ENCODE results near the gene SLC26A2. TPM values are rescaled to one million over a fixed set of nuclear protein-coding genes. Genes with fewer than 3 reads are reported as not detected.

Gene SLC26A2
- total and polyA plus RNA-seq, 2 donors (not counting 1 experiment from before 2014, with no cell fraction given), result 2.1 to 13.2 TPM

GRCh38 chr5:149953436-149954121 is 7.0 kb upstream of the SLC26A2 start:
- ATAC-seq (ENCODE audit: low read depth) (no peak), DNase-seq (no peak)
- no peak overlapping the region for H2AFZ ChIP-seq (ENCODE audit: insufficient read depth, low read depth, low read length, poor library complexity, severe bottlenecking)
- no peaks in the 10 kb centered on the region for H4K20me1 ChIP-seq (ENCODE audit: control insufficient read depth, insufficient read depth, low read length, poor library complexity, severe bottlenecking)
- H3K27me3 ChIP-seq (replicated peaks in 1 of 4; ENCODE audit: control extremely low read depth in 1 of 4, control insufficient read depth in 3 of 4, insufficient read depth in 4 of 4, low read length in 3 of 4), result peaks cover 0 to 6% (median 0%) of the 10 kb centered on the region in 4 experiments
- ChIA-PET POLR2A (no interaction called here), CTCF (no interaction called here)
- 97% methylated on average over 6 of the region's 9 CpGs for WGBS (ENCODE audit: insufficient coverage)
- Mint-ChIP-seq H3K27me3 (peaks cover 16% of the 10 kb centered on the region), H3K4me1 (no peaks in the 10 kb centered on the region), H3K27ac (no peak overlapping the region), H3K9me3 (ENCODE audit: insufficient read depth) (no peaks in the 10 kb centered on the region), H3K4me3 (no peak overlapping the region)
- no peak overlapping the region for H3K9ac ChIP-seq (ENCODE audit: low read length)
- H3K9me3 ChIP-seq (ENCODE audit: control extremely low read depth in 1 of 3, control insufficient read depth in 2 of 3, insufficient read depth in 1 of 3, low read length in 2 of 3), result no peaks in the 10 kb centered on the region
- H3K79me2 ChIP-seq (ENCODE audit: control insufficient read depth, insufficient read depth, low read length), result no peaks in the 10 kb centered on the region
- intact Hi-C loops (cut with micrococcal nuclease), result no loop called here
- H3K27ac ChIP-seq (ENCODE audit: low read length in 2 of 2), result no peak overlapping the region
- no peak overlapping the region for H3K4me2 ChIP-seq (replicated peaks; ENCODE audit: low read depth, low read length, poor library complexity, severe bottlenecking)
- no peaks in the 10 kb centered on the region for H3K4me1 ChIP-seq (ENCODE audit: control insufficient read depth in 2 of 2, insufficient read depth in 2 of 2, low read length in 2 of 2)
- no peak overlapping the region for H3K4me3 ChIP-seq (ENCODE audit: control extremely low read depth in 1 of 5, extremely low read depth in 1 of 5, insufficient read depth in 1 of 5, low read depth in 2 of 5, low read length in 4 of 5)
- no peaks in the 10 kb centered on the region for H3K36me3 ChIP-seq (replicated peaks in 1 of 2; ENCODE audit: control extremely low read depth in 1 of 2, control insufficient read depth in 1 of 2, extremely low read depth in 1 of 2, insufficient read depth in 2 of 2, low read length in 1 of 2)
- TF ChIP-seq, protein P1, sequence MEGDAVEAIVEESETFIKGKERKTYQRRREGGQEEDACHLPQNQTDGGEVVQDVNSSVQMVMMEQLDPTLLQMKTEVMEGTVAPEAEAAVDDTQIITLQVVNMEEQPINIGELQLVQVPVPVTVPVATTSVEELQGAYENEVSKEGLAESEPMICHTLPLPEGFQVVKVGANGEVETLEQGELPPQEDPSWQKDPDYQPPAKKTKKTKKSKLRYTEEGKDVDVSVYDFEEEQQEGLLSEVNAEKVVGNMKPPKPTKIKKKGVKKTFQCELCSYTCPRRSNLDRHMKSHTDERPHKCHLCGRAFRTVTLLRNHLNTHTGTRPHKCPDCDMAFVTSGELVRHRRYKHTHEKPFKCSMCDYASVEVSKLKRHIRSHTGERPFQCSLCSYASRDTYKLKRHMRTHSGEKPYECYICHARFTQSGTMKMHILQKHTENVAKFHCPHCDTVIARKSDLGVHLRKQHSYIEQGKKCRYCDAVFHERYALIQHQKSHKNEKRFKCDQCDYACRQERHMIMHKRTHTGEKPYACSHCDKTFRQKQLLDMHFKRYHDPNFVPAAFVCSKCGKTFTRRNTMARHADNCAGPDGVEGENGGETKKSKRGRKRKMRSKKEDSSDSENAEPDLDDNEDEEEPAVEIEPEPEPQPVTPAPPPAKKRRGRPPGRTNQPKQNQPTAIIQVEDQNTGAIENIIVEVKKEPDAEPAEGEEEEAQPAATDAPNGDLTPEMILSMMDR (IDR thresholded peaks at IDR 0.05), result no peak
- no peak for TF ChIP-seq EZH2 (IDR thresholded peaks at IDR 0.05; ENCODE audit: borderline replicate concordance, insufficient read depth, low read depth, low read length, poor library complexity, severe bottlenecking)

GRCh38 chr5:149954798-149955197 is 5.8 kb upstream of the SLC26A2 start:
- no peak overlapping the region for H2AFZ ChIP-seq (ENCODE audit: insufficient read depth, low read depth, low read length, poor library complexity, severe bottlenecking)
- no peak overlapping the region for H3K27ac ChIP-seq (ENCODE audit: low read length in 2 of 2)
- H3K9ac ChIP-seq (ENCODE audit: low read length), result no peak overlapping the region
- no peak for ATAC-seq (ENCODE audit: low read depth)
- H3K4me1 ChIP-seq (ENCODE audit: control insufficient read depth in 2 of 2, insufficient read depth in 2 of 2, low read length in 2 of 2), result peaks cover 8% of the 10 kb centered on the region in 2 donors
- H3K4me3 Mint-ChIP-seq, result no peak overlapping the region
- H3K27me3 Mint-ChIP-seq, result peaks cover 10% of the 10 kb centered on the region
- no peak for TF ChIP-seq EZH2 (IDR thresholded peaks at IDR 0.05; ENCODE audit: borderline replicate concordance, insufficient read depth, low read depth, low read length, poor library complexity, severe bottlenecking)
- TF ChIP-seq, protein P1 (IDR thresholded peaks at IDR 0.05), result no peak
- CTCF ChIA-PET, result no interaction called here
- no peaks in the 10 kb centered on the region for H4K20me1 ChIP-seq (ENCODE audit: control insufficient read depth, insufficient read depth, low read length, poor library complexity, severe bottlenecking)
- H3K27me3 ChIP-seq (replicated peaks in 1 of 4; ENCODE audit: control extremely low read depth in 1 of 4, control insufficient read depth in 3 of 4, insufficient read depth in 4 of 4, low read length in 3 of 4), result no peaks in the 10 kb centered on the region
- no peak overlapping the region for H3K4me3 ChIP-seq (ENCODE audit: control extremely low read depth in 1 of 5, extremely low read depth in 1 of 5, insufficient read depth in 1 of 5, low read depth in 2 of 5, low read length in 4 of 5)
- no peak overlapping the region for H3K4me2 ChIP-seq (replicated peaks; ENCODE audit: low read depth, low read length, poor library complexity, severe bottlenecking)
- no peaks in the 10 kb centered on the region for H3K9me3 Mint-ChIP-seq (ENCODE audit: insufficient read depth)
- H3K27ac Mint-ChIP-seq, result no peak overlapping the region
- no peak for DNase-seq
- H3K36me3 ChIP-seq (replicated peaks in 1 of 2; ENCODE audit: control extremely low read depth in 1 of 2, control insufficient read depth in 1 of 2, extremely low read depth in 1 of 2, insufficient read depth in 2 of 2, low read length in 1 of 2), result no peaks in the 10 kb centered on the region
- WGBS (ENCODE audit: insufficient coverage), result 80% methylated on average over 4 of the region's 6 CpGs
- POLR2A ChIA-PET, result no interaction called here
- H3K79me2 ChIP-seq (ENCODE audit: control insufficient read depth, insufficient read depth, low read length), result no peaks in the 10 kb centered on the region
- H3K9me3 ChIP-seq (ENCODE audit: control extremely low read depth in 1 of 3, control insufficient read depth in 2 of 3, insufficient read depth in 1 of 3, low read length in 2 of 3), result no peaks in the 10 kb centered on the region
- intact Hi-C loops (cut with micrococcal nuclease), result loop anchor here (5.0 kb wide), 1 partner anchor 1803 kb away; the partner anchor contains the start of gene ATOX1
- H3K4me1 Mint-ChIP-seq, result peaks cover 11% of the 10 kb centered on the region

Data from B cell (primary cell).